DND-41 (cell line): Measurements from ENCODE around the gene SLC13A2.

Source experiments
- ATAC-seq: fragments of 200-7000 bp; cut with Tn5 transposase; 3 replicates; pipeline ENCODE4 v1.9.1; 2021; ENCODE audit warnings: low read depth; ENCODE audit not compliant: insufficient read depth
- DNase-seq: peaks from one replicate; pipeline ENCODE4 v3.0.0-alpha.2; 2020
- H2AFZ ChIP-seq: 2 replicates; pipeline ENCODE4 v1.6.0; 2012; ENCODE audit warnings: low read depth, low read length
- H3K27ac ChIP-seq: 2 replicates; pipeline ENCODE4 v1.5.1; 2012; ENCODE audit warnings: low read length, inconsistent platforms
- H3K27me3 ChIP-seq: fragments of 200-600 bp; sonication (generic); 2 replicates; pipeline ENCODE4 v1.6.0; 2012; ENCODE audit warnings: low read length, mild to moderate bottlenecking, inconsistent platforms; ENCODE audit not compliant: insufficient read depth, poor library complexity
- H3K36me3 ChIP-seq: 2 replicates; pipeline ENCODE4 v1.5.1; 2012; ENCODE audit warnings: low read length, inconsistent platforms; ENCODE audit not compliant: insufficient read depth
- H3K4me1 ChIP-seq: 2 replicates; pipeline ENCODE4 v1.5.1; 2012; ENCODE audit warnings: mild to moderate bottlenecking, low read length; ENCODE audit not compliant: insufficient read depth
- H3K4me2 ChIP-seq: 2 replicates; pipeline ENCODE4 v1.6.0; 2012; ENCODE audit warnings: mild to moderate bottlenecking, moderate library complexity, low read length, inconsistent platforms; ENCODE audit not compliant: insufficient read depth
- H3K4me3 ChIP-seq, 2 experiments: fragments of 200-600 bp in 1 of 2; shearing (Covaris generic) in 1 of 2; 2 replicates each; pipeline ENCODE4 v1.5.1; 2012 to 2016; ENCODE audit warnings: inconsistent platforms in 2 of 2, low read length in 2 of 2, mild to moderate bottlenecking in 2 of 2, low read depth in 1 of 2, moderate library complexity in 1 of 2
- H3K79me2 ChIP-seq: 2 replicates; pipeline ENCODE4 v1.6.0; 2012; ENCODE audit warnings: low read length, inconsistent platforms; ENCODE audit not compliant: insufficient read depth
- H3K9ac ChIP-seq: 2 replicates; pipeline ENCODE4 v1.6.0; 2012; ENCODE audit warnings: low read depth, mild to moderate bottlenecking, inconsistent platforms, low read length, moderate library complexity
- H3K9me3 ChIP-seq: 2 replicates; pipeline ENCODE4 v1.5.1; 2012; ENCODE audit warnings: low read length, moderate library complexity, mild to moderate bottlenecking, inconsistent platforms; ENCODE audit not compliant: insufficient read depth, severe bottlenecking
- H4K20me1 ChIP-seq: 2 replicates; pipeline ENCODE4 v1.6.0; 2012; ENCODE audit warnings: low read length; ENCODE audit not compliant: insufficient read depth
- EZH2 ChIP-seq: IDR thresholded peaks from 3 replicates; pipeline ENCODE4 v1.6.1; 2012; ENCODE audit warnings: borderline replicate concordance, low read depth, mild to moderate bottlenecking, moderate library complexity, low read length, inconsistent platforms; ENCODE audit not compliant: severe bottlenecking
- TF ChIP-seq, protein P1 (sequence below): IDR thresholded peaks from 2 replicates; pipeline ENCODE4 v1.5.1; 2012; ENCODE audit warnings: borderline replicate concordance, low read length, moderate library complexity, mild to moderate bottlenecking; ENCODE audit not compliant: poor library complexity, severe bottlenecking; ENCODE audit errors: extremely low read depth

Gene SLC13A2

GRCh38 chr17:28498652-28499363 lies 25.4 kb downstream of the SLC13A2 start:
- no peak overlapping the region for H3K4me2 ChIP-seq
- no peaks in the 10 kb centered on the region for H3K4me1 ChIP-seq
- no peaks in the 10 kb centered on the region for H3K9me3 ChIP-seq
- no peaks in the 10 kb centered on the region for H3K79me2 ChIP-seq
- no peak for DNase-seq
- H3K27me3 ChIP-seq, result peaks cover 11% of the 10 kb centered on the region
- no peak overlapping the region for H2AFZ ChIP-seq
- H4K20me1 ChIP-seq, result no peaks in the 10 kb centered on the region
- TF ChIP-seq EZH2, result no peak
- TF ChIP-seq, protein P1, sequence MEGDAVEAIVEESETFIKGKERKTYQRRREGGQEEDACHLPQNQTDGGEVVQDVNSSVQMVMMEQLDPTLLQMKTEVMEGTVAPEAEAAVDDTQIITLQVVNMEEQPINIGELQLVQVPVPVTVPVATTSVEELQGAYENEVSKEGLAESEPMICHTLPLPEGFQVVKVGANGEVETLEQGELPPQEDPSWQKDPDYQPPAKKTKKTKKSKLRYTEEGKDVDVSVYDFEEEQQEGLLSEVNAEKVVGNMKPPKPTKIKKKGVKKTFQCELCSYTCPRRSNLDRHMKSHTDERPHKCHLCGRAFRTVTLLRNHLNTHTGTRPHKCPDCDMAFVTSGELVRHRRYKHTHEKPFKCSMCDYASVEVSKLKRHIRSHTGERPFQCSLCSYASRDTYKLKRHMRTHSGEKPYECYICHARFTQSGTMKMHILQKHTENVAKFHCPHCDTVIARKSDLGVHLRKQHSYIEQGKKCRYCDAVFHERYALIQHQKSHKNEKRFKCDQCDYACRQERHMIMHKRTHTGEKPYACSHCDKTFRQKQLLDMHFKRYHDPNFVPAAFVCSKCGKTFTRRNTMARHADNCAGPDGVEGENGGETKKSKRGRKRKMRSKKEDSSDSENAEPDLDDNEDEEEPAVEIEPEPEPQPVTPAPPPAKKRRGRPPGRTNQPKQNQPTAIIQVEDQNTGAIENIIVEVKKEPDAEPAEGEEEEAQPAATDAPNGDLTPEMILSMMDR, result no peak
- H3K36me3 ChIP-seq, result no peaks in the 10 kb centered on the region
- H3K4me3 ChIP-seq, result no peak overlapping the region
- H3K9ac ChIP-seq, result no peak overlapping the region
- no peak for ATAC-seq
- no peak overlapping the region for H3K27ac ChIP-seq

DNA sequence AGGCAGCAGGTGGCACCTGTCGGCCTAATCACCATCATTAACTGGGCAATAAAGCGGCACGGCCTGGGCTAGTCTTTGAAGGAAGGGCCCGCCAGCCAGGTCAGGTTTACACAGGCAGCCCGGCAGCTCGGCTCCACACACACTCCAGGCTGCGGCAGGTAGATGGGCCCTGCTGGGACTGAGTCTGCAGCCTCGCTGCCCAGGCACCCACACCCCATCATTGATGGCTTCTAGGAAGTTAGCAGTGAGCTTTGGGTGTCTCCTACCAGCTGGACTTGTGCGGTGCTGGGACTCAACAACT lies 25.9 kb downstream of the SLC13A2 start:
- no peak for DNase-seq
- Histone ChIP-seq H3K9me3 (no peaks in the 10 kb centered on the region), H3K36me3 (no peaks in the 10 kb centered on the region), H3K4me3 (no peak overlapping the region), H3K4me1 (no peaks in the 10 kb centered on the region), H3K9ac (no peak overlapping the region), H2AFZ (no peak overlapping the region), H3K4me2 (no peak overlapping the region), H3K27ac (no peak overlapping the region), H4K20me1 (no peaks in the 10 kb centered on the region), H3K79me2 (no peaks in the 10 kb centered on the region), H3K27me3 (peaks cover 12% of the 10 kb centered on the region)
- TF ChIP-seq, protein P1, result no peak
- TF ChIP-seq EZH2, result no peak
- ATAC-seq, result no peak

DNA sequence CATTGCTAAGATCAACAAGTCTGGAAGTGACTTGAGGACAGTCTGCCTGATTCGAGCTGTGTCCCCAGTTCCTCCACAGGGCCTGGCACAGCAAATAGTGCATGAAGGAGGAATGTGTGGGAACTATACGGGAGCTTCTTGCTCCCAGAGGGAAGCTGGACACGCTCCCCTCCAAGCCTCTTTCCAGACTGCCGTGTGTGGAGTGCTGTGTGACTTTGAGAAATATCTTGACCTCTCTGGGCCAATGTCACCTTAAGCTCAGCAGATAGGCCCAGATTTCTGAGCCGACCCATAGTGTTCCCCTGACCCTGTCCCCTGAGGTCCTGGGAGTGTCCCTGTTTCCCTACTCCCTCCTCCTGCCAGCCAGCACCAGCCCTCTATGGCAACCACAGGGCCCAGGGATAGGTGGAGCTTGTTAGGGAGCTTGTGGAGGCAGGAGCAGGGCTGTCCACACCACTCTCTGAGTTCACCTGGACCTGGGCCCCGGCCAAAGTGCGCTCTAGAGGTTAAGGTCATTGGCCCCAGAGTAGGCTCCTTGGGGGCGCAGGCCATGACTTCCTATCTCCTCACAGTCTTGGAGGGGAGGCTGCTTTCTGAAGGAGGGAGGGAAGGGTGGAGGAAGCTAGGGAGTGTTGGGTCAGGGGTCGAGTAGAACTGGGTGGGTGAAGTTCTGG lies 26.4 kb downstream of the SLC13A2 start:
- Histone ChIP-seq H3K27me3 (peaks cover 14% of the 10 kb centered on the region), H4K20me1 (no peaks in the 10 kb centered on the region), H3K27ac (no peak overlapping the region), H3K9me3 (no peaks in the 10 kb centered on the region), H3K4me1 (no peaks in the 10 kb centered on the region), H3K4me3 (no peak overlapping the region), H2AFZ (no peak overlapping the region), H3K9ac (no peak overlapping the region), H3K79me2 (no peaks in the 10 kb centered on the region), H3K36me3 (no peaks in the 10 kb centered on the region), H3K4me2 (no peak overlapping the region)
- TF ChIP-seq EZH2, result no peak
- TF ChIP-seq, protein P1, result no peak
- DNase-seq (no peak), ATAC-seq (no peak)
